Sciatic nerve (tissue), 2 donors: ENCODE measurements around the gene RFX4. TPM values are rescaled to one million over a fixed set of nuclear protein-coding genes. Genes with fewer than 3 reads are reported as not detected.

Experiments
- ATAC-seq: fragments of 200-7000 bp; cut with Tn5 transposase; one replicate; pipeline ENCODE4 v1.9.1; 2020; ENCODE audit warnings: mild to moderate bottlenecking, moderate library complexity
- DNase-seq: peaks from one replicate; pipeline ENCODE4 v3.0.0-alpha.2; 2020; ENCODE audit warnings: low spot score
- intact Hi-C: fragments of 100-400 bp; cut with DNase I; formaldehyde crosslinking; loops from one replicate; pipeline ENCODE4 v1.14.2; 2022
- total RNA-seq: library from RNA; stranded (reverse); fragmentation: NEBNext Ultra II Directional; extraction: Animal tissue kit (Norgen Biotek cat#: 25700); gene quantifications from one replicate; pipeline ENCODE4 v1.2.1, GENCODE V29; 2021
- donor health status: DM: no; HTN: no; CAD: no.
- donor health status: DM: no; HTN: no; CAD: no.

The RFX4 gene
- total RNA-seq, 1 donor from 2014 or later, result not detected

- intact Hi-C loops, result no loop called here
- ATAC-seq, result no peak
Observed at GRCh38 chr12:106643000-106643399, 60.2 kb downstream of the RFX4 start.

GRCh38 chr12:106644335-106645073 is 61.7 kb downstream of the RFX4 start:
- DNase-seq, result peak; percentile 64
- intact Hi-C loops, result no loop called here
- no peak for ATAC-seq

More at GRCh38 chr12:106643000-106643399, 60.2 kb downstream of the RFX4 start:
- no peak for DNase-seq

- peak; percentile 88 for DNase-seq
Observed at GRCh38 chr12:106645074-106645421, 62.2 kb downstream of the RFX4 start.

GRCh38 chr12:106645465-106646330 is 62.9 kb downstream of the RFX4 start:
- intact Hi-C loops, result no loop called here
- ATAC-seq (peak; percentile 35), DNase-seq (no peak)

More at GRCh38 chr12:106645074-106645421, 62.2 kb downstream of the RFX4 start:
- ATAC-seq, result peak; percentile 97
- intact Hi-C loops, result no loop called here

GRCh38 chr12:106646472-106646871 is 63.7 kb downstream of the RFX4 start:
- intact Hi-C loops, result no loop called here
- ATAC-seq (no peak), DNase-seq (no peak)

- no peak for DNase-seq
- no peak for ATAC-seq
Observed at GRCh38 chr12:106647793-106648514, 65.2 kb downstream of the RFX4 start.

GRCh38 chr12:106648736-106649135 is 65.9 kb downstream of the RFX4 start:
- intact Hi-C loops, result no loop called here
- ATAC-seq, result no peak
- no peak for DNase-seq

More at GRCh38 chr12:106647793-106648514, 65.2 kb downstream of the RFX4 start:
- intact Hi-C loops, result no loop called here

- DNase-seq, result no peak
- ATAC-seq, result no peak
- intact Hi-C loops, result no loop called here
Observed at GRCh38 chr12:106651552-106651951, 68.7 kb downstream of the RFX4 start.

- intact Hi-C loops, result no loop called here
- DNase-seq, result no peak
- no peak for ATAC-seq
Observed at GRCh38 chr12:106652510-106653015, 69.8 kb downstream of the RFX4 start.

- ATAC-seq (no peak), DNase-seq (no peak)
- intact Hi-C loops, result no loop called here
Observed at GRCh38 chr12:106655577-106655976, 72.8 kb downstream of the RFX4 start.

GRCh38 chr12:106657488-106657887 is 74.7 kb downstream of the RFX4 start:
- DNase-seq (no peak), ATAC-seq (no peak)
- intact Hi-C loops, result no loop called here

- DNase-seq (no peak), ATAC-seq (no peak)
- intact Hi-C loops, result no loop called here
Observed at GRCh38 chr12:106663385-106663784, 80.6 kb downstream of the RFX4 start.

- intact Hi-C loops, result no loop called here
- no peak for DNase-seq
- no peak for ATAC-seq
Observed at GRCh38 chr12:106669216-106669615, 86.4 kb downstream of the RFX4 start.

- ATAC-seq (no peak), DNase-seq (no peak)
- intact Hi-C loops, result no loop called here
Observed at GRCh38 chr12:106670131-106670530, 87.3 kb downstream of the RFX4 start.

GRCh38 chr12:106671840-106672239 is 89.0 kb downstream of the RFX4 start:
- ATAC-seq (no peak), DNase-seq (no peak)
- intact Hi-C loops, result no loop called here

GRCh38 chr12:106672314-106673025 is 89.7 kb downstream of the RFX4 start:
- no peak for ATAC-seq
- DNase-seq, result no peak
- intact Hi-C loops, result no loop called here

GRCh38 chr12:106673141-106673540 is 90.3 kb downstream of the RFX4 start:
- DNase-seq (no peak), ATAC-seq (no peak)
- intact Hi-C loops, result no loop called here

- ATAC-seq (no peak), DNase-seq (no peak)
- intact Hi-C loops, result no loop called here
Observed at GRCh38 chr12:106675651-106676435, 93.0 kb downstream of the RFX4 start.
